HG03060 (cell line): ENCODE data around the gene ESR1.
"Not testable (repeated sequence)": the region's sequence is repeated elsewhere in the genome, so short reads cannot be mapped to it uniquely, and the experiment has no call there.

Source experiments
- ATAC-seq: cut with Tn5 transposase; IDR thresholded peaks from one replicate; pipeline ENCODE4 v1.9.1; 2021; ENCODE audit warnings: low read depth, moderate number of reproducible peaks; ENCODE audit not compliant: unreplicated experiment

ESR1 gene

GRCh38 chr6:151811081-151811480 is 3.6 kb downstream of the ESR1 start:
- no peak for ATAC-seq

GRCh38 chr6:151813858-151814257 is 6.4 kb downstream of the ESR1 start:
- no peak for ATAC-seq

GRCh38 chr6:151814614-151815013 is 7.1 kb downstream of the ESR1 start:
- ATAC-seq: no peak

- peak; percentile 94 for ATAC-seq
These were observed 15.0 kb downstream of the ESR1 start for GRCh38 chr6:151822252-151823111.

GRCh38 chr6:151826517-151827142 is 19.1 kb downstream of the ESR1 start:
- no peak for ATAC-seq

- no peak for ATAC-seq
These were observed 25.2 kb downstream of the ESR1 start for GRCh38 chr6:151832710-151833109.

GRCh38 chr6:151835396-151835795 is 27.9 kb downstream of the ESR1 start:
- no peak for ATAC-seq

GRCh38 chr6:151837223-151837622 is 29.7 kb downstream of the ESR1 start:
- ATAC-seq: no peak

GRCh38 chr6:151842816-151843215 is 35.3 kb downstream of the ESR1 start:
- ATAC-seq: no peak

GRCh38 chr6:151847064-151847463 is 39.6 kb downstream of the ESR1 start:
- ATAC-seq: no peak

GRCh38 chr6:151850479-151851003 is 43.1 kb downstream of the ESR1 start:
- no peak for ATAC-seq

- ATAC-seq: no peak
These were observed 50.8 kb downstream of the ESR1 start for GRCh38 chr6:151858294-151858693.

GRCh38 chr6:151862461-151862860 is 55.0 kb downstream of the ESR1 start:
- ATAC-seq: no peak

- ATAC-seq: not testable (repeated sequence)
These were observed 59.9 kb downstream of the ESR1 start for GRCh38 chr6:151867361-151867869.

- no peak for ATAC-seq
These were observed 61.9 kb downstream of the ESR1 start for GRCh38 chr6:151869345-151869744.

GRCh38 chr6:151869787-151870186 is 62.3 kb downstream of the ESR1 start:
- no peak for ATAC-seq

- ATAC-seq: no peak
These were observed 62.9 kb downstream of the ESR1 start for GRCh38 chr6:151870375-151870774.

GRCh38 chr6:151875524-151875923 is 68.0 kb downstream of the ESR1 start:
- no peak for ATAC-seq

GRCh38 chr6:151876122-151876521 is 68.6 kb downstream of the ESR1 start:
- no peak for ATAC-seq

GRCh38 chr6:151877458-151877857 is 70.0 kb downstream of the ESR1 start:
- no peak for ATAC-seq

GRCh38 chr6:151881231-151881630 is 73.7 kb downstream of the ESR1 start:
- no peak for ATAC-seq

- ATAC-seq: no peak
These were observed 74.7 kb downstream of the ESR1 start for GRCh38 chr6:151882206-151882605.
